Smooth muscle cell (in vitro differentiated cells): ENCODE data around the gene ZNF549. TPM values are rescaled to one million over a fixed set of nuclear protein-coding genes. Genes with fewer than 3 reads are reported as not detected.

ENCODE experiments used
- DNase-seq: peaks from one replicate; lab custom pipeline; 2025; ENCODE audit not compliant: unreplicated experiment; lab: John Stamatoyannopoulos, UW
- H2AFZ ChIP-seq: fragments of 200-600 bp; sonication (generic); 2 replicates; pipeline ENCODE4 v1.6.0; 2016; ENCODE audit warnings: antibody characterized with exemption, low read depth, mild to moderate bottlenecking
- H3F3A ChIP-seq: fragments of 200-600 bp; sonication (generic); 2 replicates; pipeline ENCODE4 v1.6.0; 2017; ENCODE audit warnings: antibody characterized with exemption, low read depth
- H3K27ac ChIP-seq: fragments of 200-600 bp; sonication (generic); 2 replicates; pipeline ENCODE4 v1.5.1; 2016; ENCODE audit warnings: low read depth, mild to moderate bottlenecking
- H3K27me3 ChIP-seq: fragments of 200-600 bp; sonication (generic); 2 replicates; pipeline ENCODE4 v1.6.1; 2016; ENCODE audit warnings: low read depth, mild to moderate bottlenecking
- H3K36me3 ChIP-seq: fragments of 200-600 bp; sonication (generic); 2 replicates; pipeline ENCODE4 v1.5.1; 2016; ENCODE audit warnings: low read depth
- H3K4me1 ChIP-seq: fragments of 200-600 bp; sonication (generic); 2 replicates; pipeline ENCODE4 v1.5.1; 2016; ENCODE audit warnings: low read depth
- H3K4me2 ChIP-seq: fragments of 200-600 bp; sonication (generic); 2 replicates; pipeline ENCODE4 v1.6.0; 2016; ENCODE audit warnings: mild to moderate bottlenecking
- H3K4me3 ChIP-seq: fragments of 200-600 bp; sonication (generic); 2 replicates; pipeline ENCODE4 v1.5.1; 2016; ENCODE audit warnings: mild to moderate bottlenecking
- H3K79me2 ChIP-seq: fragments of 200-600 bp; sonication (generic); 2 replicates; pipeline ENCODE4 v1.6.0; 2016; ENCODE audit warnings: low read depth, mild to moderate bottlenecking
- H3K9ac ChIP-seq: fragments of 200-600 bp; sonication (generic); 2 replicates; pipeline ENCODE4 v1.6.0; 2016; ENCODE audit warnings: low read depth
- H3K9me3 ChIP-seq: fragments of 200-600 bp; sonication (generic); replicated peaks from 2 replicates; pipeline ENCODE4 v1.5.1; 2016; ENCODE audit warnings: low read depth
- H4K20me1 ChIP-seq: fragments of 200-600 bp; sonication (generic); 2 replicates; pipeline ENCODE4 v1.6.0; 2016; ENCODE audit warnings: low read depth
- WGBS: methylation state at CpG from one replicate; pipeline ENCODE4 v1.1.7; 2016; ENCODE audit warnings: low lambda C conversion rate; 5-methylcytosine and 5-hydroxymethylcytosine counted together
- polyA plus RNA-seq: library from polyadenylated mRNA; unstranded; fragments of >200 nt; fragmentation: Nextera tagmentation; extraction: Ambion mirVana; gene quantifications from 2 replicates; pipeline ENCODE4 v1.2.1, GENCODE V29; 2016
- total RNA-seq: library from RNA; depleted of rRNA; stranded (reverse); fragments of >200 nt; gene quantifications from 2 replicates; pipeline ENCODE4 v1.2.3, GENCODE V29; 2014
- TF ChIP-seq, protein P1 (sequence below): fragments of 200-600 bp; sonication (generic); IDR thresholded peaks from 2 replicates; pipeline ENCODE4 v1.5.1; 2017; ENCODE audit warnings: borderline replicate concordance, mild to moderate bottlenecking, antibody characterized with exemption; ENCODE audit not compliant: insufficient read depth, poor library complexity, severe bottlenecking

ZNF549 gene
- total and polyA plus RNA-seq, 2 experiments from 2014 or later: 4.7 to 7.0 TPM

DNA sequence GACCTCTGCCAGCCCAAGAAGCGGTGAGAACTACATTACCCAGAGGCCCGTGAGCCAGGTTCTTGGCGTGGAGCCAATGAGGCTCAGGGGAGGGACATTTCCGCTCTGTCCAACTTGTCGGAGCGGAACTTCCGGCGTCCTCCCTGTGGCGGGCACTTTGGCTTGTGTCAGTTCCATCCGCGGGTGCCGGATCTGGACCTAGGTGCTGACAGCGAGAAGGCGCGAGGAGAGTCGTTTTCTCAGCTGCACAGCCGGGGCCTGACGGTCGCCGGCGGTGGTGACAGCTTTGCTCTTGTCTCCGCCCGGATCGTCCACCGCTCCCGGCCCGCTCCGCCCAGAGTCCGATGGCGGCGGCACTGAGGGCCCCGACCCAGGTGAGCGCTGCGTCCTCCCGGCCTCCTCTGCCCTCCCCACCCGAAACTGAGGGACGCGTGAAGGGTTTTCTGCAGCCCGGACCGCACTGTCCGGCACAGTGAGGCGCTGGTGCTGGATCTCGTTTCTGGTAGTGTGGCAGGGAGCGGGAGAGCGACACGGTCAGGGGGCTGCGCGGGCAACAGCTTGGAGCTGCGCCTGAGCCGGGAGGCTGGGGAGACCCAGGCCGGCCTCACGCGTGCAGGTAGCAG is 72.7 kb downstream of the ZNF549 start, which contains the start of gene ZNF530:
Gene ZNF530, plus strand, starts transcription at position 125 of the 623 bp plus-strand sequence. CDS start 4,461 bp downstream, outside the sequence.
- H3K79me2 ChIP-seq: no peaks in the 10 kb centered on the region
- H2AFZ ChIP-seq: peak within 1 kb of the TSS; percentile 93
- TF ChIP-seq, protein P1, sequence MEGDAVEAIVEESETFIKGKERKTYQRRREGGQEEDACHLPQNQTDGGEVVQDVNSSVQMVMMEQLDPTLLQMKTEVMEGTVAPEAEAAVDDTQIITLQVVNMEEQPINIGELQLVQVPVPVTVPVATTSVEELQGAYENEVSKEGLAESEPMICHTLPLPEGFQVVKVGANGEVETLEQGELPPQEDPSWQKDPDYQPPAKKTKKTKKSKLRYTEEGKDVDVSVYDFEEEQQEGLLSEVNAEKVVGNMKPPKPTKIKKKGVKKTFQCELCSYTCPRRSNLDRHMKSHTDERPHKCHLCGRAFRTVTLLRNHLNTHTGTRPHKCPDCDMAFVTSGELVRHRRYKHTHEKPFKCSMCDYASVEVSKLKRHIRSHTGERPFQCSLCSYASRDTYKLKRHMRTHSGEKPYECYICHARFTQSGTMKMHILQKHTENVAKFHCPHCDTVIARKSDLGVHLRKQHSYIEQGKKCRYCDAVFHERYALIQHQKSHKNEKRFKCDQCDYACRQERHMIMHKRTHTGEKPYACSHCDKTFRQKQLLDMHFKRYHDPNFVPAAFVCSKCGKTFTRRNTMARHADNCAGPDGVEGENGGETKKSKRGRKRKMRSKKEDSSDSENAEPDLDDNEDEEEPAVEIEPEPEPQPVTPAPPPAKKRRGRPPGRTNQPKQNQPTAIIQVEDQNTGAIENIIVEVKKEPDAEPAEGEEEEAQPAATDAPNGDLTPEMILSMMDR: no peak
- DNase-seq: peak; percentile 53
- H3K4me1 ChIP-seq: peaks cover 4% of the 10 kb centered on the region
- H3K36me3 ChIP-seq: peaks cover 3% of the 10 kb centered on the region
- H3K9me3 ChIP-seq: no peaks in the 10 kb centered on the region
- H3K9ac ChIP-seq: peak within 1 kb of the TSS; percentile 53
- no peak within 1 kb of the TSS for H3K27ac ChIP-seq
- no peaks in the 10 kb centered on the region for H3F3A ChIP-seq
- H3K4me2 ChIP-seq: peak within 1 kb of the TSS; percentile 88
- 2% methylated on average over 52 of the region's 53 CpGs for WGBS
- no peaks in the 10 kb centered on the region for H3K27me3 ChIP-seq
- H4K20me1 ChIP-seq: no peaks in the 10 kb centered on the region
- H3K4me3 ChIP-seq: peak within 1 kb of the TSS; percentile 78

DNA sequence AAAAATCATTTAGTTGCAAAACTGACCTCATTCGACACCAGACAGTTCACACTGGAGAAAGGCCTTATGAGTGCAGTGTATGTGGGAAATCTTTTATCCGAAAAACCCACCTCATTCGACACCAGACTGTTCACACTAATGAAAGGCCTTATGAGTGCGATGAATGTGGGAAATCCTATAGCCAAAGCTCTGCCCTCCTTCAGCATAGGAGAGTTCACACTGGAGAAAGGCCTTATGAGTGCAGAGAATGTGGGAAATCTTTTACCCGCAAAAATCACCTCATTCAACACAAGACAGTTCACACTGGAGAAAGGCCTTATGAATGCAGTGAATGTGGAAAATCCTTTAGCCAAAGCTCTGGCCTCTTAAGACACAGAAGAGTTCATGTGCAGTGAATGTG is 79.8 kb downstream of the ZNF549 start:
- DNase-seq: no peak
- Histone ChIP-seq H3K79me2 (no peaks in the 10 kb centered on the region), H3K9ac (no peak overlapping the region), H3K4me2 (no peak overlapping the region), H3K27me3 (no peaks in the 10 kb centered on the region), H4K20me1 (no peaks in the 10 kb centered on the region), H3K36me3 (peaks cover 22% of the 10 kb centered on the region), H3K4me1 (no peaks in the 10 kb centered on the region), H2AFZ (no peak overlapping the region), H3K27ac (no peak overlapping the region), H3F3A (no peaks in the 10 kb centered on the region), H3K4me3 (no peak overlapping the region), H3K9me3 (no peaks in the 10 kb centered on the region)
- TF ChIP-seq, protein P1: no peak
- 97% methylated on average over 5 of the region's 5 CpGs for WGBS

Other genes starting within 250 kb of the ZNF549 start
- gene ZNF460, start 246.9 kb upstream of the ZNF549 start, total RNA-seq: 85.2 and 103 TPM in 2 replicates
- gene ZNF460, start 246.9 kb upstream of the ZNF549 start, polyA plus RNA-seq: 1.7 and 3.5 TPM in 2 replicates
- 5.1 and 7.5 TPM in 2 replicates for gene ZNF543, start 206.9 kb upstream of the ZNF549 start, total RNA-seq
- gene ZNF543, start 206.9 kb upstream of the ZNF549 start, polyA plus RNA-seq: 1.1 and 1.4 TPM in 2 replicates
- 6.8 and 9.6 TPM in 2 replicates for gene ZNF304, start 176.1 kb upstream of the ZNF549 start, total RNA-seq
- gene ZNF304, start 176.1 kb upstream of the ZNF549 start, polyA plus RNA-seq: 3.5 and 3.9 TPM in 2 replicates
- gene TRAPPC2B, start 163.8 kb upstream of the ZNF549 start, total RNA-seq: 25.4 and 34.4 TPM in 2 replicates
- 36.3 and 42.6 TPM in 2 replicates for gene TRAPPC2B, start 163.8 kb upstream of the ZNF549 start, polyA plus RNA-seq
- gene ZNF547, start 163.8 kb upstream of the ZNF549 start, total RNA-seq: 4.0 and 4.9 TPM in 2 replicates
- 0.71 and 2.5 TPM in 2 replicates for gene ZNF547, start 163.8 kb upstream of the ZNF549 start, polyA plus RNA-seq
- 26.9 and 27.3 TPM in 2 replicates for gene ZNF548, start 137.5 kb upstream of the ZNF549 start, total RNA-seq
- gene ZNF548, start 137.5 kb upstream of the ZNF549 start, polyA plus RNA-seq: 12.3 and 13.1 TPM in 2 replicates
- gene ZNF17, start 116.2 kb upstream of the ZNF549 start, total RNA-seq: 4.3 and 7.0 TPM in 2 replicates
- 0.95 and 3.1 TPM in 2 replicates for gene ZNF17, start 116.2 kb upstream of the ZNF549 start, polyA plus RNA-seq
- 4.0 and 9.4 TPM in 2 replicates for gene ZNF749, start 92.0 kb upstream of the ZNF549 start, total RNA-seq
- gene ZNF749, start 92.0 kb upstream of the ZNF549 start, polyA plus RNA-seq: 1.6 and 3.1 TPM in 2 replicates
- 0.45 and 0.67 TPM in 2 replicates for gene VN1R1, start 70.2 kb upstream of the ZNF549 start, total RNA-seq
- 0.50 TPM in 1 of 2 replicates, not detected in the other for gene VN1R1, start 70.2 kb upstream of the ZNF549 start, polyA plus RNA-seq
- 8.2 and 11.2 TPM in 2 replicates for gene ZNF772, start 49.8 kb upstream of the ZNF549 start, total RNA-seq
- 1.4 and 2.1 TPM in 2 replicates for gene ZNF772, start 49.8 kb upstream of the ZNF549 start, polyA plus RNA-seq
- gene ZNF419, start 39.6 kb upstream of the ZNF549 start, total RNA-seq: 11.5 and 20.5 TPM in 2 replicates
- 9.4 and 9.8 TPM in 2 replicates for gene ZNF419, start 39.6 kb upstream of the ZNF549 start, polyA plus RNA-seq
- 7.9 and 17.2 TPM in 2 replicates for gene ZNF773, start 27.4 kb upstream of the ZNF549 start, total RNA-seq
- 7.3 and 9.6 TPM in 2 replicates for gene ZNF773, start 27.4 kb upstream of the ZNF549 start, polyA plus RNA-seq
- 5.1 and 6.3 TPM in 2 replicates for gene ZNF550, start 32.5 kb downstream of the ZNF549 start, total RNA-seq
- gene ZNF550, start 32.5 kb downstream of the ZNF549 start, polyA plus RNA-seq: 3.6 and 5.9 TPM in 2 replicates
- 5.4 and 6.6 TPM in 2 replicates for gene ZNF416, start 51.6 kb downstream of the ZNF549 start, total RNA-seq
- 3.6 TPM in 2 replicates for gene ZNF416, start 51.6 kb downstream of the ZNF549 start, polyA plus RNA-seq
- gene ZIK1, start 56.8 kb downstream of the ZNF549 start, total RNA-seq: 6.5 and 9.1 TPM in 2 replicates
- 4.6 and 6.6 TPM in 2 replicates for gene ZIK1, start 56.8 kb downstream of the ZNF549 start, polyA plus RNA-seq
- gene ZNF530, start 72.5 kb downstream of the ZNF549 start, total RNA-seq: 3.0 and 3.2 TPM in 2 replicates
- gene ZNF530, start 72.5 kb downstream of the ZNF549 start, polyA plus RNA-seq: 3.5 and 3.7 TPM in 2 replicates
- 25.8 and 27.6 TPM in 2 replicates for gene ZNF134, start 86.9 kb downstream of the ZNF549 start, total RNA-seq
- gene ZNF134, start 86.9 kb downstream of the ZNF549 start, polyA plus RNA-seq: 7.0 and 9.0 TPM in 2 replicates
- 14.1 and 15.7 TPM in 2 replicates for gene ZNF211, start 105.8 kb downstream of the ZNF549 start, total RNA-seq
- 10.5 and 12.1 TPM in 2 replicates for gene ZNF211, start 105.8 kb downstream of the ZNF549 start, polyA plus RNA-seq
- 0.27 TPM in 1 of 2 replicates, not detected in the other for gene ZSCAN4, start 141.6 kb downstream of the ZNF549 start, total RNA-seq
- gene ZSCAN4, start 141.6 kb downstream of the ZNF549 start, polyA plus RNA-seq: 0.38 TPM in 1 of 2 replicates, not detected in the other
- gene ZNF551, start 154.6 kb downstream of the ZNF549 start, total RNA-seq: 8.2 and 11.1 TPM in 2 replicates
- 1.1 and 1.6 TPM in 2 replicates for gene ZNF551, start 154.6 kb downstream of the ZNF549 start, polyA plus RNA-seq
- 7.3 and 9.6 TPM in 2 replicates for gene ZNF154, start 181.8 kb downstream of the ZNF549 start, total RNA-seq
- gene ZNF154, start 181.8 kb downstream of the ZNF549 start, polyA plus RNA-seq: 3.3 and 8.1 TPM in 2 replicates
- gene ZNF671, start 200.3 kb downstream of the ZNF549 start, total RNA-seq: 4.7 and 7.0 TPM in 2 replicates
- gene ZNF671, start 200.3 kb downstream of the ZNF549 start, polyA plus RNA-seq: 5.2 and 5.5 TPM in 2 replicates
- 12.7 and 13.6 TPM in 2 replicates for gene ZNF776, start 219.5 kb downstream of the ZNF549 start, total RNA-seq
- 4.4 and 8.9 TPM in 2 replicates for gene ZNF776, start 219.5 kb downstream of the ZNF549 start, polyA plus RNA-seq
- gene ZNF586, start 242.3 kb downstream of the ZNF549 start, total RNA-seq: 8.2 and 20.3 TPM in 2 replicates
- 3.2 and 4.1 TPM in 2 replicates for gene ZNF586, start 242.3 kb downstream of the ZNF549 start, polyA plus RNA-seq